Lower leg skin (tissue), 4 donors: ENCODE results near the gene GATB. TPM values are rescaled to one million over a fixed set of nuclear protein-coding genes. Genes with fewer than 3 reads are reported as not detected.

ENCODE experiments used
- DNase-seq, 2 donors: peaks; one replicate each; pipeline ENCODE4 v3.0.0-alpha.2; 2019; ENCODE audit warnings: low spot score in 2 of 2
- H3K4me3 ChIP-seq: fragments of 200-600 bp; sonication (generic); 2 replicates; pipeline ENCODE4 v1.5.1; 2017; ENCODE audit warnings: mild to moderate bottlenecking, low read depth; ENCODE audit not compliant: poor library complexity, severe bottlenecking
- POLR2A ChIP-seq, 2 donors: fragments of 450-650 bp; IDR thresholded peaks; one replicate each; pipeline ENCODE4 v1.6.1; 2016 to 2017; ENCODE audit warnings: antibody characterized with exemption in 2 of 2, mild to moderate bottlenecking in 1 of 2, moderate library complexity in 1 of 2
- WGBS, 2 donors: methylation state at CpG; one replicate each; pipeline ENCODE4 v1.1.5; 2018; 5-methylcytosine and 5-hydroxymethylcytosine counted together
- intact Hi-C: fragments of 100-400 bp; cut with DNase I; formaldehyde crosslinking; loops from one replicate; pipeline ENCODE4 v1.15.0; 2023; ENCODE audit warnings: low total_unique reads
- total RNA-seq, 4 donors: library from RNA; depleted of rRNA; stranded (reverse); fragments of >200 nt; gene quantifications; one replicate each; pipeline ENCODE4 v1.1.0, GENCODE V29; 2016
- TF ChIP-seq, protein P1 (sequence below), 3 donors: fragments of 450-650 bp; IDR thresholded peaks; one replicate each; pipeline ENCODE4 v1.5.1; 2016; ENCODE audit warnings: antibody characterized with exemption in 3 of 3, mild to moderate bottlenecking in 3 of 3, moderate library complexity in 2 of 3

The GATB gene
- total RNA-seq, 4 donors from 2014 or later: 26.9 to 48.4 (median 35.9) TPM

- WGBS, 2 donors: 94 to 96% methylated on average over 4 of the region's 4 CpGs
- no peak for TF ChIP-seq POLR2A (IDR thresholded peaks at IDR 0.05)
- TF ChIP-seq, protein P1, sequence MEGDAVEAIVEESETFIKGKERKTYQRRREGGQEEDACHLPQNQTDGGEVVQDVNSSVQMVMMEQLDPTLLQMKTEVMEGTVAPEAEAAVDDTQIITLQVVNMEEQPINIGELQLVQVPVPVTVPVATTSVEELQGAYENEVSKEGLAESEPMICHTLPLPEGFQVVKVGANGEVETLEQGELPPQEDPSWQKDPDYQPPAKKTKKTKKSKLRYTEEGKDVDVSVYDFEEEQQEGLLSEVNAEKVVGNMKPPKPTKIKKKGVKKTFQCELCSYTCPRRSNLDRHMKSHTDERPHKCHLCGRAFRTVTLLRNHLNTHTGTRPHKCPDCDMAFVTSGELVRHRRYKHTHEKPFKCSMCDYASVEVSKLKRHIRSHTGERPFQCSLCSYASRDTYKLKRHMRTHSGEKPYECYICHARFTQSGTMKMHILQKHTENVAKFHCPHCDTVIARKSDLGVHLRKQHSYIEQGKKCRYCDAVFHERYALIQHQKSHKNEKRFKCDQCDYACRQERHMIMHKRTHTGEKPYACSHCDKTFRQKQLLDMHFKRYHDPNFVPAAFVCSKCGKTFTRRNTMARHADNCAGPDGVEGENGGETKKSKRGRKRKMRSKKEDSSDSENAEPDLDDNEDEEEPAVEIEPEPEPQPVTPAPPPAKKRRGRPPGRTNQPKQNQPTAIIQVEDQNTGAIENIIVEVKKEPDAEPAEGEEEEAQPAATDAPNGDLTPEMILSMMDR (IDR thresholded peaks at IDR 0.05): no peak
- DNase-seq: no peak
- intact Hi-C loops: no loop called here
- H3K4me3 ChIP-seq: no peak overlapping the region
Observed at GRCh38 chr4:151681085-151681484, 79.7 kb downstream of the GATB start.

- no peak overlapping the region for H3K4me3 ChIP-seq
- intact Hi-C loops: no loop called here
- 55 to 58% methylated on average over 8 of the region's 8 CpGs for WGBS, 2 donors
- TF ChIP-seq POLR2A (IDR thresholded peaks at IDR 0.05): no peak
- TF ChIP-seq, protein P1 (IDR thresholded peaks at IDR 0.05): no peak
- DNase-seq: no peak
Observed at GRCh38 chr4:151679231-151679630, 81.6 kb downstream of the GATB start.

DNA sequence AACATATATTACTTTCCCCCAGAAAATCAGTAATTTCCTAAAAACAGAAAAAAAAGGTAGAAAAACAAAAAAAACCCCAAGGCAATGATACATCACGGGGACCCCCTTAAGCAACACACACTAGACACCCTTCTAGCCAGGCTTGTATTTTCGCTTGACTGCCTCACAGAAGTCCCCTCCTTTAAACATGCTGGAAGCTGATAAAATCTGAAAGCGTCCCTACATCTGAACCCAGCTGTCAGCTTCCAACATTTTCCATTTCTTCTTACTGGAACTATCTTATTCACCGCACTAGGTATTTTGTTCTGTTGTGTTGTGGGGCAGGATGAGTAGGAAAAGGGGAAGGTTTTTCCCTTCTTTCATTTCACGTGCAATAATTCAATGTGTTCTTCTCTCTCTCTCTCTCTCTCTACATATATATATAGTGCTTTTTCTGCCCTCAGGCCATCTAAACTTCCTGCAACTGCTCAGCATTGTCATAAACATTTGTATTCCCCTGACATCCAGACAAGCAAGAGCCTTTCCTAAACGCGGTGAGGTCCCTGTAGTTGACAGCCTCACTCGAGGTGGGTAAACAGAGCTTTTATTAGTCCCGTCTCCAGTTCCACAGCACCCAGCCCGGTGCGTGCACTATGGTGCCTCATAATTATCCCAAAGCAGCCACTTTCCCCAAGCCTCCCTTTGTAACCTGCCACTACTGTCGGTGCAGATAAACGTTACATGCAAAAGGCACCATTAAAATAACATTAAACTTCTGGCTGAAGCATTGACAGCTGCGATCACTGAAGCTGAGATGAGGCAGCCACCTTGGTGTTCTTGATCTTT is 82.5 kb downstream of the GATB start:
- 72 to 79% methylated on average over 14 of the region's 14 CpGs for WGBS, 2 donors
- TF ChIP-seq, protein P1 (IDR thresholded peaks at IDR 0.05): no peak
- no peak for TF ChIP-seq POLR2A (IDR thresholded peaks at IDR 0.05)
- H3K4me3 ChIP-seq: no peak overlapping the region
- peak in 1 of 2 donors; percentile 50 for DNase-seq
- intact Hi-C loops: no loop called here

- no peak for DNase-seq
- TF ChIP-seq, protein P1 (IDR thresholded peaks at IDR 0.05): no peak
- TF ChIP-seq POLR2A (IDR thresholded peaks at IDR 0.05): no peak
- no peak overlapping the region for H3K4me3 ChIP-seq
- 64 to 94% methylated on average over 3 of the region's 3 CpGs for WGBS, 2 donors
- intact Hi-C loops: no loop called here
Observed at GRCh38 chr4:151677193-151677592, 83.6 kb downstream of the GATB start.

- WGBS, 2 donors: 54 to 71% methylated on average over 11 of the region's 11 CpGs
- DNase-seq: peak in 1 of 2 donors; percentile 63
- intact Hi-C loops: no loop called here
Observed at GRCh38 chr4:151676301-151676700, 84.5 kb downstream of the GATB start.

More at GRCh38 chr4:151676301-151676700, 84.5 kb downstream of the GATB start:
- TF ChIP-seq POLR2A (IDR thresholded peaks at IDR 0.05): no peak
- TF ChIP-seq, protein P1 (IDR thresholded peaks at IDR 0.05): no peak
- H3K4me3 ChIP-seq: no peak overlapping the region
